Right cardiac atrium (tissue), 5 donors: ENCODE results near the gene LRGUK. TPM values are rescaled to one million over a fixed set of nuclear protein-coding genes. Genes with fewer than 3 reads are reported as not detected.

Experiments
- ATAC-seq, 2 donors: fragments of 200-7000 bp; cut with Tn5 transposase; one replicate each; pipeline versions ENCODE4 v1.8.0 to v1.9.1; 2020; ENCODE audit warnings: moderate library complexity in 2 of 2, mild to moderate bottlenecking in 1 of 2
- DNase-seq, 3 donors: peaks; one replicate each; pipeline ENCODE4 v3.0.0-alpha.2; 2020
- H3K27ac ChIP-seq: one replicate; pipeline ENCODE4 v1.5.1; 2013; ENCODE audit warnings: mild to moderate bottlenecking, low read length, control low read depth, moderate library complexity
- H3K27me3 ChIP-seq: one replicate; pipeline ENCODE4 v1.6.1; 2013; ENCODE audit not compliant: control insufficient read depth, insufficient read depth
- H3K4me1 ChIP-seq: one replicate; pipeline ENCODE4 v1.6.1; 2013; ENCODE audit warnings: low read length; ENCODE audit not compliant: control insufficient read depth, insufficient read depth
- H3K4me3 ChIP-seq: one replicate; pipeline ENCODE4 v1.5.1; 2013; ENCODE audit warnings: low read length, control low read depth
- H3K9me3 ChIP-seq: one replicate; pipeline ENCODE4 v1.6.1; 2013; ENCODE audit warnings: low read length; ENCODE audit not compliant: control insufficient read depth
- WGBS: extraction: QIAGEN DNeasy Blood & Tissue Kit; methylation state at CpG from one replicate; pipeline ENCODE4 v1.1.7; 2013; 5-methylcytosine and 5-hydroxymethylcytosine counted together
- intact Hi-C, 4 donors: fragments of 100-400 bp; cut with DNase I; formaldehyde crosslinking; loops; one replicate each; pipeline versions ENCODE4 v1.11.0 to v1.14.0; 2022 to 2023
- polyA plus RNA-seq: library from polyadenylated mRNA; stranded (reverse); fragments of 200-250 nt; gene quantifications from one replicate; pipeline ENCODE4 v1.2.3, GENCODE V29; 2013
- total RNA-seq, 4 donors: library from RNA; stranded (reverse); fragmentation: NEBNext Ultra II Directional; extraction: Animal tissue kit (Norgen Biotek cat#: 25700); gene quantifications; one replicate each; pipeline ENCODE4 v1.2.1, GENCODE V29; 2021
- donor health status: healthy with polysubstance abuse.
- donor health status: DM: no; HTN: yes; CAD: no.
- donor health status: DM: no; HTN: no; CAD: no.
- donor health status: DM: no; HTN: yes; CAD: no; lungs with severe emphysema.
- donor health status: DM: yes; HTN: yes; CAD: no.

Gene LRGUK
- total and polyA plus RNA-seq, 5 donors = 0.06 to 0.40 (median 0.16) TPM; not detected in 1

DNA sequence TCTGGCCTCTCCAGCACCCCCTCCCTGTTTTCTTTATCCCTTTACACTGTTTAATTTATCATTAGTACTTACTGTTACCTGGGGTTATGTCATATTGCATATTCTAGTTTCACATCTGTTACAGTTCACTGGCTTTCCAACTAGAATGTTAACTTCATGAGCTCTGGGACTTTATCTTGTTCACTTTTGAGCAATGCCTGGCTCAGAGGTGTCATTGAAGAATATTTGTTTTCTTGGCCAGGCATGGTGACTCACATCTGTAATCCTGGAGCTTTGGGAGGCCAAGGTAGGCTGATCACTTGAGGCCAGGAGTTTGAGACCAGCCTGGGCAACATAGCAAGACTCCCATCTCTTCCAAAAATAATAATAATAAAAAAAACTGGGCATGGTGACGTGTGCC lies 40.7 kb downstream of the LRGUK start:
- DNase-seq = no peak
- Histone ChIP-seq H3K4me1 (no peaks in the 10 kb centered on the region), H3K4me3 (no peak overlapping the region), H3K27ac (no peak overlapping the region), H3K9me3 (no peaks in the 10 kb centered on the region), H3K27me3 (no peaks in the 10 kb centered on the region)
- intact Hi-C loops = no loop called here
- ATAC-seq = no peak
- 76% methylated on average over 1 of the region's 1 CpG for WGBS

GRCh38 chr7:134174795-134175261 lies 47.7 kb downstream of the LRGUK start:
- WGBS = 58% methylated on average over 2 of the region's 2 CpGs
- no peak for DNase-seq
- ATAC-seq = peak; percentile 61 to 92
- Histone ChIP-seq H3K27ac (no peak overlapping the region), H3K27me3 (no peaks in the 10 kb centered on the region), H3K9me3 (no peaks in the 10 kb centered on the region), H3K4me3 (no peak overlapping the region), H3K4me1 (no peaks in the 10 kb centered on the region)
- intact Hi-C loops = no loop called here

DNA sequence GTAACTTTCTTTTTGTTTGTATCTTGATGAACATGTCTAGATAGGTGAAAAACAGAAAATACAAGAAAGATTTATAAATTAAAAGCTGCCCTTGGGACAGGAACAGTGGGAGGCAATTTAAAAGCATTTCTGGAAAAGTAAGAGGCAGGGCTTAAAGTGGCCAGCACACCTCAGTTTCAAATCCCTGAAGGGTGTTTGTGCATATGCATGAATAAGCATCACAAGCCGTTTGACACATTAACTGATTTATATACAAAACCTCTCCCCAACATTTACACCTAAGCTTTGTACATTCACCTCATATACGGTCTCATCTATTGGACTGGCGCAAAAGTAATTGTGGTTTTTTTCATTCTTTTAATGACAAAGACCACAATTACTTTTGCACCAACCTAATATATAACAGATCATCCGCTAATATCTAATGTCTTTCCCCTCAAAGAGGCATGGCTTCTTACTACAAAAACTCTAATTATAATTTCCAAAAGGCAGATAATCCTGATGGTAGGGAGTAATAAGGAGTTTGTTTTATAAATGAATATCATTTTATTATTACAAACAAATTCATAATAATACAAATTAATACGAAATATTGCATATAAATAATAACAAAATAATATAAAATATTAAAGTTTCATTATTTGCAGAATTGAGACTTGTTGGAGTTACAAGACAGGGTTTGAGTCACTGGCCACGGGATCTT lies 48.3 kb downstream of the LRGUK start:
- DNase-seq (no peak), ATAC-seq (no peak)
- Histone ChIP-seq H3K4me3 (no peak overlapping the region), H3K9me3 (no peaks in the 10 kb centered on the region), H3K27me3 (no peaks in the 10 kb centered on the region), H3K4me1 (no peaks in the 10 kb centered on the region), H3K27ac (no peak overlapping the region)
- intact Hi-C loops = no loop called here
- 90% methylated on average over 6 of the region's 6 CpGs for WGBS

GRCh38 chr7:134176037-134176350 lies 48.9 kb downstream of the LRGUK start:
- no peak for DNase-seq
- 90% methylated on average over 4 of the region's 4 CpGs for WGBS
- Histone ChIP-seq H3K4me3 (no peak overlapping the region), H3K27me3 (no peaks in the 10 kb centered on the region), H3K4me1 (no peaks in the 10 kb centered on the region), H3K9me3 (no peaks in the 10 kb centered on the region), H3K27ac (no peak overlapping the region)
- intact Hi-C loops = no loop called here
- ATAC-seq = no peak

DNA sequence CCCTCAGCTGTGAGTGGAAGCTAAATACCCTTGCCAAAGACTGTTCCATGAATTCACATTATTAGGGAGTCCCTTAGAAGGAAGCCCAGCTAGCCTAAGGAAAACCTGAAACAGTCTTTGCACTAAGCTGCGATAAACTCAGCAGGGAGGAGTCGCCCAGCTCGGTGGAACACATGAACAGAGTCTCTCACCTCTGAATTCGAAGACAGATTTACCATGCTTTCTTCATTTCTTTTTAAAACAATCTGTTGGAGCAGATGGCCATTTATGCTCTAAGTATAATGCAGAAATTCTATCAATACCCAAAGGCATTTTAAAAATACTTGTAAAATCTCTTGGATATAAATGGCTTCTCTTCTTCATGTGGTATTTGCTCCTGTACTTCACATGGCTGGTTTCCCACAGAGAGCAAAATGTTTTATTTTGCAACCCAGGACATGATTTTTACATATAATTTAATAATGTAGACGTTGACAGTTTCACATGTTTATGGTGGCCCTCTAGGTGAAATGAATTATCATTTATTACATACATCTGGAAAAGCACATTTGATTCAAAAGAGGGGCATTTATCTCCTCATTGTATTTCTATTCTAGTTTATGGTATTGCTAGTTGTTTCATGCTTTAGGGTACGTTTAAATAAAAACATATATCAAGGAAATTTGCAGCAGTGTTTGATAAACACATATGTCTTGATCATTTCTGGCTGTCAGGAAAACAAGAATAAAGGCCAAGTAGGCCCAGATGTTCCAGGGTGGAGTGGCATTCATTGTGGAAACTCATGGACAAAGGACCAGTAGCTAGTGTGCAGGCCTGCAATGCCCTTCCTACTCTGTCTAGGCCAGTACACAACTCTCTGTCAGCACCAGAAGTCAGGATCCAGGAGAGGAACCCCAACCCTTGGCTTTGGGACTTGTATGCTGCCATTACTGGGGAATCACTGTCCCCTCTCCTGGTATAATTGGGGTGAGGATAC lies 52.2 kb downstream of the LRGUK start:
- Histone ChIP-seq H3K4me1 (no peaks in the 10 kb centered on the region), H3K9me3 (no peaks in the 10 kb centered on the region), H3K4me3 (no peak overlapping the region), H3K27ac (no peak overlapping the region), H3K27me3 (no peaks in the 10 kb centered on the region)
- WGBS = 84% methylated on average over 6 of the region's 6 CpGs
- DNase-seq (no peak), ATAC-seq (no peak)
- intact Hi-C loops = no loop called here

- 94% methylated on average over 1 of the region's 1 CpG for WGBS
- Histone ChIP-seq H3K27me3 (no peaks in the 10 kb centered on the region), H3K9me3 (no peaks in the 10 kb centered on the region), H3K4me1 (no peaks in the 10 kb centered on the region), H3K4me3 (no peak overlapping the region), H3K27ac (no peak overlapping the region)
- DNase-seq (no peak), ATAC-seq (no peak)
- intact Hi-C loops = no loop called here
Measured at GRCh38 chr7:134180376-134180775, 53.2 kb downstream of the LRGUK start.

- intact Hi-C loops = no loop called here
- H3K27ac ChIP-seq = no peak overlapping the region
- H3K4me3 ChIP-seq = no peak overlapping the region
- no peaks in the 10 kb centered on the region for H3K9me3 ChIP-seq
- DNase-seq (no peak), ATAC-seq (no peak)
- peaks cover 3% of the 10 kb centered on the region for H3K27me3 ChIP-seq
- 28% methylated on average over 3 of the region's 3 CpGs for WGBS
- H3K4me1 ChIP-seq = no peaks in the 10 kb centered on the region
Measured at GRCh38 chr7:134182078-134182477, 54.9 kb downstream of the LRGUK start.

DNA sequence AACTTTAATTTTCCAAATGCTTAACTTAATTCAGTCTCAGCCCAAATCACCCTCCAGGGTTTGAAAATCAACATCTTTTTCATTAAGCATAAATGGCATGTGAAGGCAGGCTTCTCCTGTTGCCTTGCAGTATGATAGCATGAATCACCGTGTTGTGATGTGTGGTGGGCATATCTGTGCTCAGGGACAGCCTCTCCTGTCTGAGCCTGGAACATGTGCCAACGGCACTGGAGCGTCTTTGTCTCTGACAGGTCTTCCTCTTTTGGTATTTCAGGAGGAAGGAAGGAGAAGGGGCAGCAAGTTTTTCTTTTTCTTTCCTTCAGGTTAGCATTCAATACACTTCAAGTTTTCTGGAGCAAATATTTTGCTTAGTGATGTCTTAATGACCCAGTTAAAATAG lies 57.6 kb downstream of the LRGUK start:
- 62% methylated on average over 3 of the region's 3 CpGs for WGBS
- intact Hi-C loops = no loop called here

DNA sequence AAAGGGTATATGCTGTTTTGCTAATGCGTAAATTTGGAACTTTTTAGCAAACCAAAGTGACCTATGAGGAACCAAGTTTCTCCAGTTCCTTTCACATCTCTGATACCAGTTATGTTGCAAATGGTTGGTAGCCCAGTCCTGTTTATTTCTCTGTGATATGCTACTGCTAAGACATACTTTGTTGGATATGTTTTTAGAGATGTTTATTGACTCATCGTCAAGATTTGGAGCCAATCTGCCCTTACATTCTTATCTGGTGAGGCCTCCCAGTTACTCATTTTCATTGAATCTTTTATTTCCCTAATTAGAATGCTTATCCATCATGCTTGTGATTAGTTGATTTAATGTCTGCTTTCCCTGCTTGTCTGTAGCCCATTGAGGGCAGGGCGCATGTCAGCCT lies 58.9 kb downstream of the LRGUK start:
- Histone ChIP-seq H3K27me3 (peaks cover 3% of the 10 kb centered on the region), H3K4me1 (no peaks in the 10 kb centered on the region), H3K9me3 (no peaks in the 10 kb centered on the region), H3K4me3 (no peak overlapping the region), H3K27ac (no peak overlapping the region)
- WGBS = 63% methylated on average over 3 of the region's 3 CpGs
- DNase-seq (no peak), ATAC-seq (no peak)
- intact Hi-C loops = no loop called here

More for the DNA sequence above, 57.6 kb downstream of the LRGUK start:
- Histone ChIP-seq H3K27ac (no peak overlapping the region), H3K4me3 (no peak overlapping the region), H3K27me3 (peaks cover 3% of the 10 kb centered on the region), H3K4me1 (no peaks in the 10 kb centered on the region), H3K9me3 (no peaks in the 10 kb centered on the region)
- DNase-seq (no peak), ATAC-seq (no peak)

DNA sequence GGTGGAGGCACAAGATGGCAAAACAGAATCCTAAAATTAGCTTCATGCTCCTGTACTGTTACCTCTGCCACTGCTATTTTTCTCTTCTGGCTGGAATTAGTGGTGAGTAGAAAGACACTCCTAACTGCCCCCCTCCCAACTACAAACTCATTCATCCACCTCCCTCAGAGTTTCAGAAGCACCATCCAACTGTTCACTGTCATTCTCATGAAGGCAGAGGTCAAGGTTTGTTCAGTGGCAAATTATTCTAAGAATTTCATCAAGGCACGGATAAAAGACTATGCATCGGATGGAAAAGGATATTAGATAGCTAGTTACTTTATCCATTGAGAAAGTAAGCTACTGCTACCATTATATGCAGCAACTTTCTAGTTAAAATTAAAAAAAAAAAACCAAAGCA lies 59.7 kb downstream of the LRGUK start:
- intact Hi-C loops = no loop called here
- no peaks in the 10 kb centered on the region for H3K9me3 ChIP-seq
- H3K4me1 ChIP-seq = no peaks in the 10 kb centered on the region
- H3K27me3 ChIP-seq = peaks cover 3% of the 10 kb centered on the region
- ATAC-seq (no peak), DNase-seq (no peak)
- no peak overlapping the region for H3K4me3 ChIP-seq
- H3K27ac ChIP-seq = no peak overlapping the region
- 40% methylated on average over 2 of the region's 2 CpGs for WGBS

DNA sequence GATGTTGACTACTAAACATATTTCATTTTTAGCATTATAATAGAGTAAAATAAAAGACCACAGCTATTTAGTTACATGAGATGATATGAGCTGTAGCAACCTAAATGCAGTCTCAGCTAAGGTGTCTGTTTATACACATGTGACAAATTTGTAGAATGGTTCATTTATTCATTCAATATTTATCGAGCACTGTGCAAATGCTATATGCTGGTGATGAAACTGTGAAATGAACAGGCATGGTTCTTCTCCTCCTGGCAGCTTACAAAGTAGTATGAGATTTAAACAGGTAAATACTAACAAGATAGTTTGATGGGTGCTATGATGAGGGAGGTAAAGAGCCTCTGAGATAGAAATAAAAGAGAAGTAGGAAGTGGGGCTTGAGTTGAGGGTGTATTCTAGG lies 60.8 kb downstream of the LRGUK start:
- no peaks in the 10 kb centered on the region for H3K9me3 ChIP-seq
- 93% methylated on average over 1 of the region's 1 CpG for WGBS
- DNase-seq = no peak
- H3K4me3 ChIP-seq = no peak overlapping the region
- no peak overlapping the region for H3K27ac ChIP-seq
- ATAC-seq = no peak
- intact Hi-C loops = no loop called here
- H3K27me3 ChIP-seq = peaks cover 3% of the 10 kb centered on the region
- H3K4me1 ChIP-seq = no peaks in the 10 kb centered on the region
